Stimulated activated CD4-positive, alpha-beta T cell treated with anti-CD3 and anti-CD28 coated beads, Interleukin-1b, Interleukin-23, amount 100 ng/mL, for 1 hour (primary cell): ENCODE results near the gene CBR1.
"Not testable (repeated sequence)": the region's sequence is repeated elsewhere in the genome, so short reads cannot be mapped to it uniquely, and the experiment has no call there.

ENCODE experiments used
- DNase-seq, 2 donors: peaks; one replicate each; pipeline ENCODE4 v3.0.0-alpha.2; 2020; ENCODE audit warnings: low read depth in 2 of 2

The CBR1 gene

GRCh38 chr21:36079671-36080070, 9.8 kb downstream of the CBR1 start:
- no peak for DNase-seq

- DNase-seq = no peak
Measured at GRCh38 chr21:36080386-36080785, 10.6 kb downstream of the CBR1 start.

GRCh38 chr21:36082237-36082664, 12.4 kb downstream of the CBR1 start:
- no peak for DNase-seq

GRCh38 chr21:36087362-36088138, 17.7 kb downstream of the CBR1 start:
- no peak for DNase-seq

GRCh38 chr21:36089946-36090345, 20.1 kb downstream of the CBR1 start:
- DNase-seq = no peak

- no peak for DNase-seq
Measured at GRCh38 chr21:36092681-36093080, 22.9 kb downstream of the CBR1 start.

- no peak for DNase-seq
Measured at GRCh38 chr21:36093512-36093911, 23.7 kb downstream of the CBR1 start.

GRCh38 chr21:36096398-36097290, 26.8 kb downstream of the CBR1 start:
- DNase-seq = no peak

- DNase-seq = no peak
Measured at GRCh38 chr21:36097427-36098181, 27.8 kb downstream of the CBR1 start.

GRCh38 chr21:36098182-36098532, 28.3 kb downstream of the CBR1 start:
- DNase-seq = no peak

GRCh38 chr21:36099000-36099399, 29.2 kb downstream of the CBR1 start:
- DNase-seq = no peak

GRCh38 chr21:36099695-36100211, 29.9 kb downstream of the CBR1 start:
- DNase-seq = not testable (repeated sequence)

- no peak for DNase-seq
Measured at GRCh38 chr21:36100971-36101641, 31.3 kb downstream of the CBR1 start.

GRCh38 chr21:36103434-36103833, 33.6 kb downstream of the CBR1 start:
- DNase-seq = no peak

- no peak for DNase-seq
Measured at GRCh38 chr21:36104317-36105300, 34.8 kb downstream of the CBR1 start.

- DNase-seq = no peak
Measured at GRCh38 chr21:36105327-36105842, 35.6 kb downstream of the CBR1 start.

GRCh38 chr21:36109868-36110267, 40.0 kb downstream of the CBR1 start:
- no peak for DNase-seq

- DNase-seq = no peak
Measured at GRCh38 chr21:36111238-36111637, 41.4 kb downstream of the CBR1 start.

- DNase-seq = no peak
Measured at GRCh38 chr21:36113647-36114428, 44.0 kb downstream of the CBR1 start.
